UCSD-AML1 (cell line): Measurements from ENCODE around the gene OR10A3.
A peak's percentile ranks its signal among the peaks of the same experiment; 100 is the strongest.
"Not testable (repeated sequence)": the region's sequence is repeated elsewhere in the genome, so short reads cannot be mapped to it uniquely, and the experiment has no call there.

Source experiments
- DNase-seq: peaks from one replicate; lab custom pipeline; 2025; ENCODE audit not compliant: unreplicated experiment; lab: John Stamatoyannopoulos, UW

Gene OR10A3, protein sequence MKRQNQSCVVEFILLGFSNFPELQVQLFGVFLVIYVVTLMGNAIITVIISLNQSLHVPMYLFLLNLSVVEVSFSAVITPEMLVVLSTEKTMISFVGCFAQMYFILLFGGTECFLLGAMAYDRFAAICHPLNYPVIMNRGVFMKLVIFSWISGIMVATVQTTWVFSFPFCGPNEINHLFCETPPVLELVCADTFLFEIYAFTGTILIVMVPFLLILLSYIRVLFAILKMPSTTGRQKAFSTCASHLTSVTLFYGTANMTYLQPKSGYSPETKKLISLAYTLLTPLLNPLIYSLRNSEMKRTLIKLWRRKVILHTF

DNA sequence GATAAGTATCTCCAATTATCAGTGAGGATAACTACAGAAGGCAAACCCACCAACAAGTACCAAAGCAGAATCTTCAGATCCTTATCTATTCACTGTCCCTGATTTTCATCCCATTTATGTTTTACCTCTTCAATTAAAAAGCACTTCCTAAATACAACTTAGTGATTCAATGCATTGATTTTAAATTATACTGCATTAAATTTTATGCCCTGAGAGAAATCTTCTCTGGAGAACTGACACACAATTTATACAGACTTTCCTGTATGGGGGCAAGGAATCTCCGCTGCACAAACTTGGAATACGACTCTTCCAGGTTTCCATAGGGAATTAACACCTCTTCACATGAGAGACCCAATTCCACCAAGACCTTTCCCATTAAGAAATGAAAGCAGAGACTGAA, at the start of gene OR10A3:
OR10A3 (minus strand) TSS at position 101 of the 400 bp plus-strand sequence. CDS start 2,188 bp downstream, outside the sequence.
- no peak for DNase-seq

DNA sequence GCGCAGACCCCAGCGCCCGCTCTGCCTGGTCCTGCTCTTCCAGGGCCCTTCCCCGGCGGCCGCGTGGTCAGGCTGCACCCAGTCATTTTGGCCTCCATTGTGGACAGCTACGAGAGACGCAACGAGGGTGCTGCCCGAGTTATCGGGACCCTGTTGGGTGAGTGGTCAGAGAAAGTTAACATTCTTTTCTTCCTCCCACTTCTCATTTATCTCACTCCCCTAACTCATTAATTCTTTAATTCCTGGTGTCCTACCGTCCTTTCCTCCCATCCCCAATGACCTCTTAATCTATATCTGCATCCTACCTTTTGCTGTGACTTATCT, 46.0 kb upstream of the OR10A3 start:
- not testable (repeated sequence) for DNase-seq

DNA sequence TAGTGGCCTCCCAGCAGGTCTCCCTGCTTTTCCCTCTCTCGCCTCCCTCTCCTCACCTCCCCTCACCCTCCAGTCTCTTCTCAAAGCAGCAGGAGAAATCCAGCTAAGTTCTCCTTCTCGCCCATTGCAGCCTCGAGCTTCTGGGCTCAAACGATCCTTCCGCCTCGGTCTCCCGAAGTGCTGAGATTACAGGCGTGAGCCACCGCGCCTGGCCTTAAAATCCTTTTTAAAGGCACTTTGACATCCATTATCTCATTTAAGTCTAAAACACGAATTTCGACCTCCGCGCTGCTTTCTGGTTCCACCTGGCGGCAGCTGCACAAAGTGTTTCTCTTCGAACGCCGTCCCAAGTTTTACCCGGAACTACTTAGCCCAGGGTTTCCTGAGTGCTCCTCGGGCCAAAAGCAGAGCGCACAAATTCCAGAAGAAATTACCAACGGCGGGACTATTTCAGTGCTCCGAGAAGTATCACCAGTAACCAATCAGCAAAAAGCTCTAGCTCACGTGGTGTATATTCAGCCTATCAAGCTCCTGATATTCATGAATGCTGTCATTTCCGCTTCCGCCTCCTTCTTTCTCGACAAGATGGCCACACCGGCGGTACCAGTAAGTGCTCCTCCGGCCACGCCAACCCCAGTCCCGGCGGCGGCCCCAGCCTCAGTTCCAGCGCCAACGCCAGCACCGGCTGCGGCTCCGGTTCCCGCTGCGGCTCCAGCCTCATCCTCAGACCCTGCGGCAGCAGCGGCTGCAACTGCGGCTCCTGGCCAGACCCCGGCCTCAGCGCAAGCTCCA, 45.5 kb upstream of the OR10A3 start, which contains the start of gene EIF3F:
EIF3F (plus strand) TSS at position 570 of the 792 bp plus-strand sequence; CDS start at position 586, 16 bp downstream.
- DNase-seq = peak; percentile 91

DNA sequence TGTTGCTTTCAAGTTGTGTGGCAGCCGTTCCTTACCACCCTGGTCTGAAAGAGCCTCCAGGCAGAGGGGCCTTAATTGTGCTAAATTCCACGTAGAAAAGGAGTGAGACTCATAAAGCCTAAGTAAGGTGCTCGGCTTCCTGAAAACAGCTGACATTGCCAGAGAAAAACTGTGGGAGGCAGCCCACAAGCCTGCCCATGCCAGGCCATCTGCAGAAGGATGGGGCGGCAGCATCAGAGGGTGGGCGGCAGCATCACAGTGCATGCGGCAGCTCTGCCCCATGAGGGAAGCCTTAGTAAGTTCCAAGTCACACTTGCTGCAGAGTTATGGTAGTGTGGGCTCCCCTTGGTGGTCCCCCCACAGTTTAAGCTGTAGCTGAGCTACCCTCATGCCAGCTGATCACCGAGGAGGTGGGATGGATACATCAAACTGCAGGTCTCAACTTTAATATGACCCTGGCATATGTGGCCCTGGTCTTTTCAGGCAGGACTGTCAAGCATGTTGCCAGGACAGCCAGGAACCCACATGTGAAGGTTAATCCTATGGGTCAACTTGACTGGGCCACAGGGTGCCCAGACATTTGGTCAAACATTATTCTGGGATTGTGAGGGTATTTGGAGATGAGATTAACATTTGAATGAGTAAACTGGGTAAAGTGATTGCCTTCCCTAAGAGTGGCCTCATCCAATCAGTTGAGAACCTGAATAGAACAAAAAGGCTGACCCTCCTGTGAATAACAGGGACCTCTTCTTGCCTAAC, 42.5 kb upstream of the OR10A3 start:
- no peak for DNase-seq

DNA sequence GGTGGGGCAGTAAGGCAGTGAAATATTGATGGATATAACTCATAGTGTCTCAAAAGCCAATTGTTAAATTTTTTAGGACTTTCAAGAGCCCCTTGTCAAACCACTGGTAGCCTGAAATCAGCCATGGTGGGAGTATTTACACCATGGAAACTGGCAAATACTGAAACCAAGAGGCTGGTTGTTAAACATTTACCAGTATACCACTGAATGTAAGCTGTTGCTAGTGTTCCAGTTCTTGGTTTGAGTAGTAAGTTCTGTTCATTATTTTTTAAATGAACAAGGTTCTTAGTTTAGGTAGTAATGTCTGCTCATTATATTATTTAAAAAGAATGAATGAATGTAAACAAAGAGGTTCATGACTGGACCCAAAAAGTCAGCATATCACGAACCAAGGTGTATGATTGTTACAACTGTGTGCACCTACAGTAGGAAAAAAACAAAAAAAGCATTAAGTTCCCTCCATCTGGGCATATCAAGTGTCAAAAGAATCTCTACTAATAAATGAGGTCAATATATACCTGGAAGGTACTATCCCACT, 41.1 kb upstream of the OR10A3 start:
- no peak for DNase-seq

DNA sequence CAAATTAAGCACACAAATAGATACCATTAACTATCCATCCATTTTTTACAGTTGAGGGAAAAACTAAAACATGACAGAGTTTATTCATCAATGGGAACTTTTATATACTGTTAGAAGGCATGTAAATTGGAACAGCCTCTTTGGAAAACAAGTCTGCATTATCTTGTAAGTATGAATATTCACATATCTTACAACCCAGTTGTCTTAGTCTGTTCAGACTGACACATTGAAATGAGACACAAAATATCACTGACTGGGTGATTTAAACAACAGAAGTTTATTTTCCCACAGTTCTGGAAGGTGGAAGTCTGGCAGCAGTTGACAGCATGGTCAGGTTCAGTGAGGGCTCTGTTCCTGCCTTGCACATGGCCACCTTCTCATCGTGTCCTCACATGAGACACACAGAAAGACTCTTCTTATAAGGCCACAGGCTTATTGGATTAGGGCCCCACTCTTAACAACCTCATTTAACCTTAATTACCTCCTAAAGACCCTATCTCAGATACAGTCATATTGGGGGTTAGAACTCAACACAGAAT, 40.2 kb upstream of the OR10A3 start:
- no peak for DNase-seq

DNA sequence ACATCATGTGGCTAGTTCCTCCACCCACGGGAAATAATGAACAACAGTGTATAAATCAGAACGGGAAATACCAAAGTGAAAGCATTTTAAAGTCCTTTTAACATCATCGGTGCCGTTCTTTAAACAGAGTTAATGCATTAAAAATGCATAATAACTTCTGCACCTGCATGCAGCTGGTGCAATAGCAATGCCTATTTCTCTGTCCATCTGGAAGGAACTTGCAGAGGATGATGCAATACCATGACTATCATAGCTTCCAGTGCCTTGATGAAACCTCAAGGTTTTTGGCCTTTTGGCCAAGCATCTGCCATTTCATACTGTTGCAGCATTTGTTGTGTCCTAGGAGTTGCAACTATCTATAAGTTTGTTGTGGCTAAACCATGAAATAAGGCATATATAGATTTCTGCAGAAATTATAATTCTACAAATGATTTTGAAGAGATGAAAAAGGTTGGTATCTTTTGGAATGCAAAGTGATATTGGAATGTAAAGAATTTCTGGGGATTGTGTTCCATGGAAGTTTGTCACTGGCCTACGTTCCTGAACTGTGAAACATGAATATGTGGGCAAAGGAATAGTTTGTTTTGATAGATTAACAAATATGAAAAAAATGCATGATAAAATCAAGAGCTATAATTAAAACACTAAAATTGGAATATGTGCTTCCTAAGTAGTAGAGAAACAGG, 35.9 kb upstream of the OR10A3 start:
- no peak for DNase-seq

DNA sequence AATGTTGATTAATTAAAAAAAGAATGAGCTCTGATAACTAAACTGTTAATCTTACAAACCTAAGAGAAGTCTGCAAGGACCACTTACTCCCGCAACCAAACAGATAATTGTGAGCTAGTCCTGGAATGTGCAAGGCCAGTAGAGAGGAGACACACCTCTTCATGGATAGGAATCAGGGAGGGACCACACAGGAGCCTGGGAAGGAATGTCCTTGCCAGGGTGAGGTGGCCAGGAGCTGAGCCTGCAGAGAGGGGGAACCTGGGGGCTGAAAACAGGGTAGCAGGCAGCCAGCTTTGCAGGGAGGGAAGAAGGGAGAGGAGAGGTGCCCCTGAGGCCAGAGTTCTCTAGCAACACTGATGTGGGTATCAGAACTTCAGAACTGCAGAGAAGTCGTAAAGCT, 33.2 kb upstream of the OR10A3 start:
- no peak for DNase-seq

DNA sequence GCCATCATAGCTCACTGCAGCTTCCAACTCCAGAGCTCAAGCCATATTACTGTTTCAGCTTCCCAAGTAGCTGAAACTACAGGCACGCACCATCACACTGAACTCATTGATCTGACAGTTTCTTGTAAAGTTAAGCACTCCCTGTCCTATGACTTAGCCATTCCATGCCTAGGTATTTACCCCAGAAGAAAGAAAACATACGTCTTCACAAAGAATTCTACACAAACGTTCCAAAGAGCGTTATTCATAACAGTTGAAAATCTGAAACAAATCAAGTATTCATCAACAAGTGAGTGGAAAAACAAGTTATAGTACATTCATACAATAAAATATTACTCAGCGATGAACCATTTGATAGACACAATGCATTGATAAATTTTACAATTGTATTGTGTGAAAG, 31.5 kb upstream of the OR10A3 start:
- DNase-seq = no peak

DNA sequence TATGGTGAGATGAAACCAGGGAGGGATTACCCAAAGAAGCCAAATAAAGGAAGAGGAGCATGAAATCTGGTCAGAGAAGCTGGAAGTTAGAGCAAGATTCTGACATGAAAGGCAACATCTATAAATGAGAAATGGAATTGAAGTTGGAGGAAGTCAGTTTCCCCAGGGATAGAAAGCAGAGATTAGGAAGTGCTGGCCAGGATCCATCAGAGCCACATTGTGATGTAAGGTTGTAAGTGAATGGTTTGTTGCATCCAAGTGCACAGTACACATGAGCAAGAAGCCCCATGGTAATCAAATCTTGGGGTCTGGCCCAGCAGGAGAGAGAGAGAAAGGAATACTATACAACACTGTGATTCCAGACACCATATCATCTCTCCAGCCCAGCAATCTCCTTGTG, 30.3 kb upstream of the OR10A3 start:
- no peak for DNase-seq

DNA sequence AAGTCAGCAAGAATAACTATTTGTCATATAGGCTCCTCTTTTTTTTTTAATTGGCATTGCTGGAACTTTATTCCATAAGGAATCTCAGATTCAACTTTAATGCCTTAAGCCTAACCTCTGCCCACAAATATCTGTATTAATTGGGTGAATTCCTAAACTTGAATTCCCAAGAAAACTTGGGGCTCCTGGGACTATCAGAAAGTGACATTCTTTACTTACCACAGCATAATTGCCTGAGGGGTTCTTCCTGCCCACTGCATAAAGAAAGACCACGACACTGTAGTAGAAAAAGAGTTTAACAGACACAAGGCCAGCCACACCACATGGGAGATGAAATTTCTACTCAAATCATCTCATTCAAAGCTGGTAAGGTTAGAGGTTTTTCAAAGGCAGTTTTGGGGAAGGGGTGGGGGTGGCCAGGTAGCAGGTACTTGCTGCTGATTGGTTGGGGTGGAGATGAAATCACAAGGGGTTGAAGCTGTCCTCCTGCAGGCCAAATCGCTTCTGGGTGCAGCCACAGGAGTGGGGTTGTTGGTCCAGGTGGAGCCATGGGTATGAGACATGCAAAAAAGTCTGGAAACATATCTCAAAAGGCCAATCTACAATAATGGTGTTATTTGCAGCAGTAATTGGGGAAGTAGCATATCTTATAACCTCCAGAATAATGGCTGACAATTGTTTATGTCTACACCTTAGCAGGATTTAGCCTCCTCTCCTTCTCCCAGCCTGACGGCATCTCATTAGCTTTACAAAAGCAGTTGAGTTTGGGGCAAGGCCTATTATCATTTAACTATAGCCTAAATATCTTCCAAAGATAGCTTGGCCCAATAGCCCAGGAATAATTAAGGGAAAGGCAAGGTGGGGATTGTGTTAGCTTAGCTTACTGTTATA, 28.5 kb upstream of the OR10A3 start:
- DNase-seq = no peak

DNA sequence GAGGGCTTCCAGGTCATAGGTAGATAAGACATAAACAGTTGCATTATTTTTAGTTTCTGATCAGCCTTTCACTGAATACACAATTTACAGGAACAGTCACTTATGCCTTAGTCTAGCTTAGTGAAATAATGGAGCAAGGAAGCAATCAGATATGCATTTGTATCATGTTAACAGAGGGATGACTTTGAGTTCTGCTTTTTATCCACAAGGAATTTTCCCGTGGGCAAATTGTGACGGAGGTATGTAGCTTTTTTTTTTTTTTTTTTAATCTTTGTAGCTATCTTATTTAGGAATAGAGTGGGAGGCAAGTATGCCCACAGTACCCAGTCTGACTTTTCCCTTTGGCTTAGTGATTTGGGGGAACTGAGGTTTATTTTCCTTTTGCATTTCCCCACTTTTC, 27.2 kb upstream of the OR10A3 start:
- DNase-seq = no peak

DNA sequence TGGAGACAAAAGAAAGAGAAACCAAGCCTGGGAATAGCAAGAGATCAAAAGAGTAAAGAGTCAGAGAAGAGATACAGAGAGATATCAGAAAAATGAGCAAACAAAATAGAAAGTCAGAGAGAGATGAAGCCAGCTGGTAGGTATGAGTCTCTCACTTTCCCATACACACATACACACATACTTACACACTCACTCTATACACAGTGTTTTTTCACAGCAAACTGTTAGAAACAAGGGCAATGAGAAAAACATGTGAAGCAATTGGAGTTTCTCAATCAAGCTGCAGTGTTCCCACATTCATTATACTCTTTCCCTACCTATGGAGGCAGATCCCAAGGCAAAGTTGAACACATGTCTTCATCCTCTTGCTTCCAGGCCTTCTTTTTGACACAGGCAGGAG, 26.3 kb upstream of the OR10A3 start:
- no peak for DNase-seq

DNA sequence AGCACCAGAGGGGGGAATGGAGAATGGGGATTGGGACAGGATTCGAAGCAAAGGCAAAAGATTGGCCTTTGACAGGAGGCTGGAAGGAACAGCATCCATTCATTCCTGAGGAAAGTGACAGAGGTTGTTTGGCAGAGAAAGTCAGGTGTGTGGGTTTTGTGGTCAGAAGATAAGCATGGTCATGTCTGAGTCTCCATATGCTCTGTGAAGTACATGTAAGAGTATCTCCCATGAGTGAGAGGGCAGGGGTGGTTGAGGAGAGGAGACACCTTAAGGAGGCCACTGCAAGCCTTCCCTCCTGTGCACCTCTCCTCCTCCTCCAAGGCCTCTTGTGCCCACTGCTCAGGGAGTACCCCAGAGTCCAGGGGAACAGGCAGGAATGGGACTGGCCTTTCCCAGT, 25.6 kb upstream of the OR10A3 start:
- DNase-seq = no peak

DNA sequence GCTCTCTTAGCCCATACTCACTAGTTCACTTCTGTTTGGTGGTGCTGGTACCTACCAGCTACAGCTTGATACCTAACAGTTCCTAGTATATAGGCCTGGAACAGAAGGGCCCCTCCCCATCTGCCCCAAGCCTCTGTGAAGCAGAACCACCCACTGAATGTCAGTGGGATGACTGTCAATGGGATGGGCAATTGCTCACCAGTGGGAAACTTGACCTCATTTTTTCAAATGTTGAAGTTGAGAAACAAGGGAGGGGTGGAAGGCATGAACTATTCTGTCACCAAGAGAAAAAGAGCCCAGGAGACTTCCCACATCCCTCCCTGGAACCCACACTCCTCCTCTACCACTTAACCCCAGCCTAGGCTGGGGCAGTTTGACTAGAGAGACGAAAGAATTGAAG, 23.9 kb upstream of the OR10A3 start, which contains the start of gene NLRP10:
NLRP10 (minus strand) TSS at position 62 of the 400 bp plus-strand sequence. CDS start 1,952 bp downstream, outside the sequence.
- DNase-seq = no peak

DNA sequence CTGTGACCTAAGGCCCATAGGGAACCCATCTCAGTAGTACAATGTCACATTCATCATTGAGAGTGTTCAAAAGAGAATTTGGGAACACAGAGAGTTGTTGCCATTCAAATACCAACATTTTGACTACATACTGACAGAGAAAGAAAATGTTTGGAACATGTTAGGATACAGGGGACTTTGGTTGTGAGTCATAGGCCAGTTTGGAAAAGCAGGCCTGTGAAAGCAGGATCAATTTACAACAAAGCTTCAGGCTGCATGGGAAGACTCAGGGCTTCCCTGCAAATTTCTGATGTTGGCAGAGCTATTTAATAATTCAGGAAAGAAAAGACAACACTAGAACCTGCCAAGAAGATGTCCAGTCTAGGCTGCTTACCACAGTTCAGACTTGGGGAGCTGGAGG, 23.4 kb upstream of the OR10A3 start:
- no peak for DNase-seq

DNA sequence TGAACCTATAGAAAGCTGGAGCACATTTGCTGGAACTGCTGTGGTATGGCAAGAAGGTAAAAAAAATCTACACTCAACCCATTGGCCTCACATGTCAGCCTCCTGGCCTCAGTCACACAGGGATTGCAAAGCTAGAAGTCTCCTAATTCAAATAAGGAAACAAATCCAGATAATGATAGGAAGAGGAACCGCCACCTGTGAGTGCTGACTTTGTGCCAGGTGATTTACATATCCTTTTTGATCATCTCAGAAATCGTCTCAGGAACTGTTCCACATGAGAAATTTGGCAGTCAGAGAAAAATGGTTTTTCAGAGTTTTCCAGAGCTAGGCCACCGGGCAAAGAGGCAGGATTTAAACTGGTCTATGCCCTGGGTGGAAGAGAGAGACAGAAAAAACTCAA, 22.8 kb upstream of the OR10A3 start:
- DNase-seq = no peak

DNA sequence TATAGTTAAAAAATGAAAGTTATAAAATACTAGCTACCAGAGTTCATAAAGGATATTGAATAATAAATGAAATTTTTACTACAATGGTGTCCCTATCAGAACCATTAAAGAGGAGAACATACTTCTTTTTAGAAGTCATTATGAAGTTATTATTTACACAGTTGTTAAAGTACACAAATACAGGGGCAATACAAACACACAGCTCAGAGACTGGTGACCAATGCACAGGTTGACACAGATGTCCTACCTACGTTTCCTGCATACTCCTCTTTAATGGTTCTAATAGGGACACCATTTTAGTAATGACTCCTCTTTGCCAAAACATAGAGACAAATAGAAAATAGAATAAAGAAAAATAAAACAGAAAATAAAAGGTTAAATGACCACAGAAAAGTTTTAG, 13.7 kb upstream of the OR10A3 start:
- DNase-seq = no peak

DNA sequence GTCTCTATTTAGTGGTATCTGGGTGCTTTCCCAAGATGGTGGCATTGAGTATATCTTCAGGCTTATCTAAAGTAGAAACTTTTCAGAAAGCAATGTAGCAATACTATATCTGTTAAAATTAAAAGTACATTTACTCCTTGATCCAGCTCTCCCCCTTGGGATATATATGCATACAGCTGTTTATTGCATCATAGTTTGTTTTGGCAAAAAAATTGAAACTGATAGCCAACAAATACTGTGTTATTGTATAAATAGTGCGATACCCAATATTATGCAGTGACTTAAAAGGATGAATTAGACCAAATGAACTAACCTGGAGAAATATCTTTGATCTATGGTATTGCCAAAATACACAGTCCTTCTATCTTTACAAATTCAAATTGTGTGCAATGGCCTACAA, 8.4 kb upstream of the OR10A3 start:
- no peak for DNase-seq

DNA sequence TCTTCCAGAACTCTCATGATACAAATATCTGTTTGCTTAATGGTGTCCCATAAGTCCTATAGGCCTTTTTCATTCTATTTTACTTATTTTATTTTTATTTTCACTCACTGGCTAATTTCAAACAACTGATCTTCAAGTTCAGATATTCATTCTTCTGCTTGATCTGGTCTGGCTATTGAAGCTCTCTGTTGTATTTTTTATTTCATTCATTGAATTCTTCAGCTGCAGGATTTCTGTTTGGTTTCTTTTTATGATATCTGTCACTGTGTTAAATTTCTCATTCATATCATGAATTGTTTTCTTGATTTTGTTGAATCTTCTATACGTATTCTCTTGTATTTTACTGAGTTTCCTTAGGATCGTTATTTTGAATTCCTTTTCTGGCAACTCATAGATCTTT, 2.6 kb upstream of the OR10A3 start:
- DNase-seq = no peak
